ENCODE results near the gene TMEM125.

Gene TMEM125

GRCh38 chr1:43312212-43312623, 42.4 kb downstream of the TMEM125 start:
- no peak for DNase-seq (ENCODE audit: low read depth)

GRCh38 chr1:43312663-43313515, 43.1 kb downstream of the TMEM125 start:
- no peak for DNase-seq (ENCODE audit: low read depth)

DNA sequence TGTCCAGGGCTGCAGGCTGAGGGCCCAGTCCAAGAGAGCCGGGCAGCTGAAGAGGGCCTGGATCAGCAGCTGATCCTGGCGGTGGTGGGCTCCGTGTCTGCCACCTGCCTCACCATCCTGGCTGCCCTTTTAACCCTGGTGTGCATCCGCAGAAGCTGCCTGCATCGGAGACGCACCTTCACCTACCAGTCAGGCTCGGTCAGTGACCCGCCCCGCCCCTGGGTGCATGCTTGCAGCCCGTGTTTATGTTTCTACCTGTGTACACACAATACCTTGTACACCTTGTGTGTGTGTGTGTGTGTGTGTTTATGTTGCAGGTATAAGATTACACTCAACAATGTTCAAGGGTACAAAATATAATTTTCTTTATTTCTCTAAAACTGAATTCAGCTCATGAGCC, 44.0 kb downstream of the TMEM125 start:
- no peak for DNase-seq (ENCODE audit: low read depth)

DNA sequence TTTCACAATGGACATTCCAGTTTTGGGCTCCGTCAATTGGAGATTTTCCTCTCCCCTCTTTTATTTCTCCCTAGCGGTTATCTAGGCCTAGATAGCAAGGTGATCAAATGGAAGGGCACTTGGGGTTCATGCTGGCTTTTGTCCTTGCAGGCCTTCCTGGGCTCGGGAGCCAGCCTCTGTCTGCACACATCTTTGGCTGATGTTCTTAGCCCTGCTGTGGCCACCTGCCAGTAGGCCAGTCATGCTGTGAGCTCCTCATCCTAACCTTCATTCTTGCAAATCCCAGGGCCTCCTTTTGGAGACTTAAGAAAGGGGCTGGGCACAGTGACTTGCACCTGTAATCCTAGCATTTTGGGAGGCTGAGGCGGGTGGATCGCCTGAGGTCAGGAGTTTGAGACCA, 44.5 kb downstream of the TMEM125 start:
- DNase-seq (ENCODE audit: low read depth), result no peak

- DNase-seq (ENCODE audit: low read depth), result no peak
These were observed 45.7 kb downstream of the TMEM125 start for GRCh38 chr1:43315481-43315880.

DNA sequence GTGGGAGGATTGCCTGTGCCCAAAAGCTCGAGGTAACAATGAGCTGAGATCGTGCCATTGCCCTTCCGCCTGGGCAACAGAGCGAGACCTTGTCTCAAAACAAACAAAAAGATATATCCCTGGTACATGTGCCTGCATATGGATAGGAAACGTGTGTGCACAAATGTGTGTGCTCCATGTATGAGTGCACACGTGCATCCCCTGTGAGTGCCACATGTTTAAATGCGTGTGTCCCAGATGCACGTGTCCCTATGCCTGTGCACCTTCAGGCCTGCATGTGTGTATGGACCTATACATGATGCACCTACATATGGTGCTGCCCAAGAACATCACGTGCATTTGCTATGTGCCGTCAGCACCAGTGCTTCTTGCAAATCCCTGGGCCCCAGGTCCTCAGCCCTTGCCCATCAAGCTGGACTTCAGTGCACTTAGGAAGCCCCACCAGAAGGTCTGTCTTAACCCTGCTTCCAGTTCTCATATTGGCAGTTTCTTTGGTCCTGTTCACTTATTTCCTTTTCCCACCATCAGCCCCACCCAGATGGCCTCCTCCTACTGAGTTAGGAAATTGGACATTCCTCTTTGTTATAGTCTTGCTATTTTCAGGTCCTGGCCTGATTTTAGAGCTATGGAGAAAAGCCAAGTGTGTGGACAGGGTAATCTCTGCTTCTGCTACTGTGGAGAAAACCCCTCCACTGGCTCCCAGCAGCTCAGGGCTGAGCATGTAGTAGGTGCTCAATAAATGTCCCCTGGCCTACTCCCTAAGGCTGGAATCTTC, 46.4 kb downstream of the TMEM125 start:
- DNase-seq (ENCODE audit: low read depth), result no peak

DNA sequence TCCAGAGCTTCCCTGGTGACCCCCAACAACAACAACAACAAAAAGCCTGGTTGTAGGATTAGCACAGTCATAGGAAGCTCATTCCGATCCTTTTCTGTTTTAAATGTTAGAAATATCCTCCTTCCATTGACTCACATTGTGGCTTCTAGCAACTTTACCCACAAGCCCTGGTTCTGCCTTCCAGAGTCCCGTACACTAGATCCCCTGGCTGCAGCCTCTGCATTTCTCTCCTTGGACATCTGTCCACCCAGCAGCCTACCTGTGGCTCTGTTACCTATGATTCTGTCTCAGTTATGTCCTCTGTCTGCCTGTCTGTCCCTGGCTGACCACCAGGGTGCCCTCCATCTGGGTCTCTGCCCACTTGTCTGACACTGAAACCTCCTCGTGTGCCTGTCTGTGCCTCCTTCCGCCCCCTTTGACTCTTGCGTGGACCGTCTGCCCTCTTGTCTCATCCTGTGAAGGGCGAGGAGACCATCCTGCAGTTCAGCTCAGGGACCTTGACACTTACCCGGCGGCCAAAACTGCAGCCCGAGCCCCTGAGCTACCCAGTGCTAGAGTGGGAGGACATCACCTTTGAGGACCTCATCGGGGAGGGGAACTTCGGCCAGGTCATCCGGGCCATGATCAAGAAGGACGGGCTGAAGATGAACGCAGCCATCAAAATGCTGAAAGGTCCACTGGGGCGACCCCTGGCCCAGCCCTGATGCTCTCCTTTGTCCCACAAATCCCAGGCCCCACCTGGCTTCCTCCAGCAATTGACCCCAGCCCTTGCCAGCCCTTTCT, 47.1 kb downstream of the TMEM125 start:
- no peak for DNase-seq (ENCODE audit: low read depth)

GRCh38 chr1:43317817-43318471, 48.2 kb downstream of the TMEM125 start:
- no peak for DNase-seq (ENCODE audit: low read depth)

DNA sequence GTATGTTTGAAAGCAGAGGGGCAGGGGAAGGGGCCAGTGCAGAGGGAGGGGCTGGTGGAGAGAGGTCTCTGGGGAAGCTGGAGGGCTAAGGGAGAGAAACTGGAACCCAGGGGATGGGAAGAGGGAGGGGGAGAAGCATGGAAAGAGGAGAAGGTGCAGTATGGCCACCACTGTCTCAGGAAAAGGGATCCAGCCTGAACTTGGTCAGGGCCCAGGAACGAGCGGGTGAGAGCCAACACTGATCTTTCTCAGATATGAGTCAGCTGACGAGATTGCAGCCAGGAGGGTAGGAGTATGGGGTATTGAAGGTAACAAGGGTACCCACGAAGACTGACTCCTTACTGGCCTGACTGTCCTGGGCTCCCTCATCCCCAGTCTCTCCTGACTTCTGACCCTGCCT, 49.0 kb downstream of the TMEM125 start:
- DNase-seq (ENCODE audit: low read depth), result no peak

GRCh38 chr1:43319288-43319687, 49.5 kb downstream of the TMEM125 start:
- no peak for DNase-seq (ENCODE audit: low read depth)

- DNase-seq (ENCODE audit: low read depth), result no peak
These were observed 50.0 kb downstream of the TMEM125 start for GRCh38 chr1:43319766-43320165.

- DNase-seq (ENCODE audit: low read depth), result no peak
These were observed 51.6 kb downstream of the TMEM125 start for GRCh38 chr1:43321331-43321891.

- DNase-seq (ENCODE audit: low read depth), result no peak
These were observed 52.7 kb downstream of the TMEM125 start for GRCh38 chr1:43322506-43322905.

All from fibroblast of the conjunctiva (primary cell).